ENCODE data around the gene SETDB2. TPM values are rescaled to one million over a fixed set of nuclear protein-coding genes. Genes with fewer than 3 reads are reported as not detected.

Gene SETDB2
- total RNA-seq, 1 experiment from 2014 or later: 4.9 TPM

DNA sequence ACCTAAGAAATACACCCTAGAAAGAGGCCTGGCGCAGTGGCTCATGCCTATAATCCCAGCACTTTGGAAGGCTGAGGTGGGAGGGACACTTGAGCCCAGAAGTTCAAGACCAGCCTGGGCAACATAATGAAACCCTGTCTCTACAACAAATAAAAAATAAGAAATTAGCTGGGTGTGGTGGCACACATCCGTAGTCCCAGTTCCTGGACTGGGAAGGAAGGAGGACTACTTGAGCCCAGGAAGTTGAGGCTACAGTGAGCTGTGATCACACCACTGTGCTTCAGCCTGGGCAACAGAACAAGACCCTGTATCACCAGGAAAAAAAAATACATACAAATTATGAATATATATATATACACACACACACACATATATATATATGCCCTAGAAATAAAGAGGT is 94.3 kb downstream of the SETDB2 start:
- Mint-ChIP-seq H3K27ac (ENCODE audit: unreplicated experiment) (no peak overlapping the region), H3K4me3 (ENCODE audit: low read depth, unreplicated experiment) (no peak overlapping the region), H3K36me3 (ENCODE audit: insufficient read depth, unreplicated experiment) (peaks cover 5% of the 10 kb centered on the region), H3K4me1 (ENCODE audit: low read depth, unreplicated experiment) (no peaks in the 10 kb centered on the region), H3K27me3 (ENCODE audit: unreplicated experiment) (no peaks in the 10 kb centered on the region), H3K9me3 (ENCODE audit: low read depth, unreplicated experiment) (no peaks in the 10 kb centered on the region)
- CTCF ChIA-PET: interaction anchor here (0.7 kb wide), 1 partner anchor 19 kb away, joined by 3 read pairs; no protein-coding TSS in a partner anchor
- TF ChIP-seq, protein P1, sequence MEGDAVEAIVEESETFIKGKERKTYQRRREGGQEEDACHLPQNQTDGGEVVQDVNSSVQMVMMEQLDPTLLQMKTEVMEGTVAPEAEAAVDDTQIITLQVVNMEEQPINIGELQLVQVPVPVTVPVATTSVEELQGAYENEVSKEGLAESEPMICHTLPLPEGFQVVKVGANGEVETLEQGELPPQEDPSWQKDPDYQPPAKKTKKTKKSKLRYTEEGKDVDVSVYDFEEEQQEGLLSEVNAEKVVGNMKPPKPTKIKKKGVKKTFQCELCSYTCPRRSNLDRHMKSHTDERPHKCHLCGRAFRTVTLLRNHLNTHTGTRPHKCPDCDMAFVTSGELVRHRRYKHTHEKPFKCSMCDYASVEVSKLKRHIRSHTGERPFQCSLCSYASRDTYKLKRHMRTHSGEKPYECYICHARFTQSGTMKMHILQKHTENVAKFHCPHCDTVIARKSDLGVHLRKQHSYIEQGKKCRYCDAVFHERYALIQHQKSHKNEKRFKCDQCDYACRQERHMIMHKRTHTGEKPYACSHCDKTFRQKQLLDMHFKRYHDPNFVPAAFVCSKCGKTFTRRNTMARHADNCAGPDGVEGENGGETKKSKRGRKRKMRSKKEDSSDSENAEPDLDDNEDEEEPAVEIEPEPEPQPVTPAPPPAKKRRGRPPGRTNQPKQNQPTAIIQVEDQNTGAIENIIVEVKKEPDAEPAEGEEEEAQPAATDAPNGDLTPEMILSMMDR (IDR thresholded peaks at IDR 0.05; ENCODE audit: unreplicated experiment): no peak
- intact Hi-C loops (cut with micrococcal nuclease; ENCODE audit: unreplicated experiment): no loop called here
- DNase-seq: no peak
- no TSS peak for BruUV-seq (replicated peaks)

DNA sequence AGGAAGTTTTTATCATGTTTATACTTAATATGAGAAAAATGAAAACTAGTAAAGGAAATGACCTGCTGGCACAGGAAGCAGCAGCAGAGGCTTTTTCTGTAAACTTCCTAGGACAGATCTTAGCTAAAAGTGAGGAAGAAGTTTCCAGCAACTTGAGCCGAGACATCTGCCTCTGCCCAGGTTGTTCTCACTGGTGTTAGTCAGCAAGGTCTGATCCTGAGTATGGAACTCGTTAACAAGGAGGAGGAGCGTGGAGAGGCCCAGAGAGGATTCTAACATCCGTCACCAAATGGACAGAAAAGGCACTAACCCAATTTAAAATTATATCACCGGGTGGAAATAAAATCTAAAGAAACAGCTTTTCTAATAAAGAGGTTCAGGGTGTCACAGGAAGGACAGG is 95.2 kb downstream of the SETDB2 start:
- intact Hi-C loops (cut with micrococcal nuclease; ENCODE audit: unreplicated experiment): no loop called here
- no peak for DNase-seq
- BruUV-seq (replicated peaks): no TSS peak
- no peaks in the 10 kb centered on the region for H3K27me3 Mint-ChIP-seq (ENCODE audit: unreplicated experiment)
- no peak overlapping the region for H3K27ac Mint-ChIP-seq (ENCODE audit: unreplicated experiment)
- H3K36me3 Mint-ChIP-seq (ENCODE audit: insufficient read depth, unreplicated experiment): peaks cover 5% of the 10 kb centered on the region
- H3K9me3 Mint-ChIP-seq (ENCODE audit: low read depth, unreplicated experiment): no peaks in the 10 kb centered on the region
- no peak overlapping the region for H3K4me3 Mint-ChIP-seq (ENCODE audit: low read depth, unreplicated experiment)
- TF ChIP-seq, protein P1 (IDR thresholded peaks at IDR 0.05; ENCODE audit: unreplicated experiment): no peak
- CTCF ChIA-PET: no interaction called here
- H3K4me1 Mint-ChIP-seq (ENCODE audit: low read depth, unreplicated experiment): no peaks in the 10 kb centered on the region

DNA sequence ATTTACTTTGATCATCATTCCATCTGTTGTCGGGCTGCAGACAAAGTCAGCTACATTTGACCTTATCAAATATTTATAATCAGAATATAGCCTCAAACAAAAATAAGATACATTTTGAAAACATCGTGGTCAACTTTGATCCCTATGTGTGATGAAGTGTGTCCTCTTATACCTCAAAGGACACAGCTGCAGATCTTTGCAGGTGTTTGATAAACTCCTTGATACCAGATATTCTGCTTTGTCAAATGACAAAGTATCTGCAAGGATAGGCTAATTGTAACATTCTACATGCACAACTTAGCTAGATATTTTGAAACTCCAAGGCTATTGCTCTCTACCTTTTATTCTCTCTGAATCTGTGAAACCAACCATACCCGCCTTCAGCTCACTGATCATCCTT is 95.7 kb downstream of the SETDB2 start:
- Mint-ChIP-seq H3K36me3 (ENCODE audit: insufficient read depth, unreplicated experiment) (peaks cover 5% of the 10 kb centered on the region), H3K27ac (ENCODE audit: unreplicated experiment) (no peak overlapping the region), H3K27me3 (ENCODE audit: unreplicated experiment) (no peaks in the 10 kb centered on the region), H3K4me1 (ENCODE audit: low read depth, unreplicated experiment) (no peaks in the 10 kb centered on the region), H3K4me3 (ENCODE audit: low read depth, unreplicated experiment) (no peak overlapping the region), H3K9me3 (ENCODE audit: low read depth, unreplicated experiment) (no peaks in the 10 kb centered on the region)
- TF ChIP-seq, protein P1 (IDR thresholded peaks at IDR 0.05; ENCODE audit: unreplicated experiment): no peak
- DNase-seq: no peak
- intact Hi-C loops (cut with micrococcal nuclease; ENCODE audit: unreplicated experiment): no loop called here
- BruUV-seq (replicated peaks): no TSS peak
- CTCF ChIA-PET: no interaction called here

DNA sequence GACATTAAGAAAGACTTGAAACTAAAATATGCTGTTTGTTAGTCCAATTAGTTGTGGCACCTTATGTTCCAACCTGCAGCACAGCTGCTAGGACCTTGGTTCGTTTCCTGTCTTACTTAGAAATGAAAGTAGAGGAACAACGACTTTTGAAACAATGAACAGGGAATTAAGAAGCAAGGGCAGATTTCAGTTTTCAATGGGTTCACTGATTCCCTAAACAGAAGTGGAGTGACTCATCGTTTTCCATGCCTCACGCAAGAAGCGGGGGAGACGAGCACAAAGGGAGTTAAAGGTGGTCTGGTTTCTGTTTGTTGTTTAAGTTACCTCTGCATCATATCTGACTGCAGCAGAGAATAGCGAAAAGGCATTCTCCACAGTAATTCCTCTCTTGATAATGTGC is 96.5 kb downstream of the SETDB2 start:
- intact Hi-C loops (cut with micrococcal nuclease; ENCODE audit: unreplicated experiment): no loop called here
- H3K4me3 Mint-ChIP-seq (ENCODE audit: low read depth, unreplicated experiment): no peak overlapping the region
- no peaks in the 10 kb centered on the region for H3K4me1 Mint-ChIP-seq (ENCODE audit: low read depth, unreplicated experiment)
- H3K27ac Mint-ChIP-seq (ENCODE audit: unreplicated experiment): no peak overlapping the region
- no peak for DNase-seq
- no peaks in the 10 kb centered on the region for H3K9me3 Mint-ChIP-seq (ENCODE audit: low read depth, unreplicated experiment)
- BruUV-seq (replicated peaks): no TSS peak
- TF ChIP-seq, protein P1 (IDR thresholded peaks at IDR 0.05; ENCODE audit: unreplicated experiment): no peak
- no peaks in the 10 kb centered on the region for H3K27me3 Mint-ChIP-seq (ENCODE audit: unreplicated experiment)
- peaks cover 5% of the 10 kb centered on the region for H3K36me3 Mint-ChIP-seq (ENCODE audit: insufficient read depth, unreplicated experiment)
- CTCF ChIA-PET: no interaction called here
